ENCODE results near the gene CFAP46. TPM values are rescaled to one million over a fixed set of nuclear protein-coding genes. Genes with fewer than 3 reads are reported as not detected.
A peak's percentile ranks its signal among the peaks of the same experiment; 100 is the strongest.

CFAP46 gene
- total and polyA plus RNA-seq, 9 of the 15 experiments (the other 6 are each of a cell fraction or from before 2014, with no cell fraction given): not detected

DNA sequence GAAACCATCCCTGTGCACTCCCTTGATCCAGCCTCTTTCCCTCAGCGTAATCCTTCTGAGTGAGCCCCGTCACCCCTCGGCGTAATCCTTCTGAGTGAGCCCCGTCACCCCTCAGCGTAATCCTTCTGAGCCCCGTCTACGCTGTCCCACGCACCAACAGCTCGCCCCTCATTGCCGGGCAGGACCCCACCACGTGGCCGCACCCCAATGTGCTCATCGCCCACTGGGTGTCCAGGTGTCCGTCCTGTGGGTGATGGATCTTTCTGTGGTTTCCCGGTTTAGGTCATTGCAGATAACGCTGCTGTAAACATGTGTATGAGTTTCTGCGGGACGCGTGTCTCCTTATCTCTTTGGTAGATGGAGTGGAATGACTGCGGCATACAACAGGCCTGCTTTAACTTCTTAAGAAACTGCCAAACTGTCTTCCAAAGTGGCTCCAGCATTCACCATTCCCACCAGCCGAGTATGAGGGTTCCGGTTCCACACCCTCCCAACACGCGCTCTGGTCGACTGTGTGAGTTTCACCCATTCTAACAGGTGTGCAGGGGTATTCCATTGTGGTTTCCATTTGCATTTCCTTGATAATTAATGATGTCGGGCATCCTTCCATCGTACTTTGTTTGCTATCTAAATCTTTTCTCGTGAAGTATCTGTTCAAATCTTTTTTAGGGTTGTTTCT is 114.4 kb downstream of the CFAP46 start:
- H3K27ac ChIP-seq (ENCODE audit: extremely low read depth, low read depth, low read length): no peak overlapping the region
- in situ Hi-C loops (cut with MboI) (no loop called here), intact Hi-C loops (cut with micrococcal nuclease) (no loop called here)
- no peaks in the 10 kb centered on the region for H3K4me1 ChIP-seq (replicated peaks in 1 of 2; ENCODE audit: control insufficient read depth in 2 of 2, insufficient read depth in 2 of 2, low read length in 2 of 2)
- peaks cover 0 to 15% of the 10 kb centered on the region in 2 experiments; a peak in 3 of 5 replicates for H3K27me3 ChIP-seq (ENCODE audit: control insufficient read depth in 2 of 2, insufficient read depth in 2 of 2, low read length in 2 of 2)
- ChIA-PET CTCF (ENCODE audit: low intra/inter-chr PET ratio) (no interaction called here), POLR2A (no interaction called here)
- H2AFZ ChIP-seq (ENCODE audit: low read depth, low read length): no peak overlapping the region
- no peak overlapping the region for H3K9ac ChIP-seq (ENCODE audit: insufficient read depth in 1 of 2, low read depth in 2 of 2, low read length in 2 of 2)
- H3K36me3 ChIP-seq (ENCODE audit: control insufficient read depth, insufficient read depth, low read length): no peaks in the 10 kb centered on the region
- FAIRE-seq (no peak), DNase-seq (ENCODE audit: extremely low read depth in 1 of 4, low spot score in 3 of 4) (no peak), ATAC-seq (no peak)
- H3K4me3 ChIP-seq: no peak overlapping the region
- H3K9me1 ChIP-seq (ENCODE audit: control insufficient read depth, insufficient read depth, low read length): no peaks in the 10 kb centered on the region
- H3K4me2 ChIP-seq (ENCODE audit: insufficient read depth, low read length): no peak overlapping the region
- no peaks in the 10 kb centered on the region for H4K20me1 ChIP-seq (replicated peaks; ENCODE audit: control insufficient read depth, insufficient read depth, low read length)
- H3K9me3 ChIP-seq (replicated peaks; ENCODE audit: control insufficient read depth, insufficient read depth, low read depth, low read length): no peaks in the 10 kb centered on the region
- WGBS (ENCODE audit: insufficient coverage, low coverage, missing lambda C conversion rate): 2% methylated on average over 24 of the region's 29 CpGs
- TF ChIP-seq, protein P1, sequence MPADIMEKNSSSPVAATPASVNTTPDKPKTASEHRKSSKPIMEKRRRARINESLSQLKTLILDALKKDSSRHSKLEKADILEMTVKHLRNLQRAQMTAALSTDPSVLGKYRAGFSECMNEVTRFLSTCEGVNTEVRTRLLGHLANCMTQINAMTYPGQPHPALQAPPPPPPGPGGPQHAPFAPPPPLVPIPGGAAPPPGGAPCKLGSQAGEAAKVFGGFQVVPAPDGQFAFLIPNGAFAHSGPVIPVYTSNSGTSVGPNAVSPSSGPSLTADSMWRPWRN (IDR thresholded peaks at IDR 0.05; ENCODE audit: low read depth): peak; percentile 63; the same call in 1 of the 2 replicates
- TF ChIP-seq ZBTB1 (CRISPR knock-in tag; IDR thresholded peaks at IDR 0.05; ENCODE audit: borderline replicate concordance, low read depth): no peak
- H3K79me2 ChIP-seq (ENCODE audit: control insufficient read depth, insufficient read depth, low read length): no peaks in the 10 kb centered on the region
- BruUV-seq (replicated peaks): no TSS peak

DNA sequence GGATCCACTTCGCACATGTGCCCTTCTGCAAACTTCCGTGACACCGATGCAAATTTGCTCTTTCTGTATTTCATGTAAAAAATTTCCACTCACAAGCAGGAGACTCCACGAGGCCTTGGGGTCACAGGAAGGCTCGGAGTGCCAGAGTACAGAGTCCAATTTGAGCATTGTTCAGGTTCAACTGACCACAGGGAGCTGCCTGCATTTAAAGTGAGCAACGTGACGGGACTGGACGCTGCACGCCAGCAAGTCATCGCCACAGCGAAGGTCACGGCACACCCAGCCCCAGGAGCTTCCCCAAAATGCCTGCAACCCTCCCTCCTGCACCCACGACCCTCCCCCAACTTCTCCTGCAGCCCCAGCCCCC is 115.0 kb downstream of the CFAP46 start:
- BruUV-seq (replicated peaks): no TSS peak
- Histone ChIP-seq H3K27me3 (ENCODE audit: control insufficient read depth in 2 of 2, insufficient read depth in 2 of 2, low read length in 2 of 2) (peaks cover 0 to 12% of the 10 kb centered on the region in 2 experiments; a peak in 3 of 5 replicates), H3K9me3 (replicated peaks; ENCODE audit: control insufficient read depth, insufficient read depth, low read depth, low read length) (no peaks in the 10 kb centered on the region), H3K4me1 (replicated peaks in 1 of 2; ENCODE audit: control insufficient read depth in 2 of 2, insufficient read depth in 2 of 2, low read length in 2 of 2) (no peaks in the 10 kb centered on the region), H3K79me2 (ENCODE audit: control insufficient read depth, insufficient read depth, low read length) (no peaks in the 10 kb centered on the region), H3K27ac (ENCODE audit: extremely low read depth, low read depth, low read length) (no peak overlapping the region), H3K4me3 (no peak overlapping the region), H3K36me3 (ENCODE audit: control insufficient read depth, insufficient read depth, low read length) (no peaks in the 10 kb centered on the region), H3K4me2 (ENCODE audit: insufficient read depth, low read length) (no peak overlapping the region), H4K20me1 (replicated peaks; ENCODE audit: control insufficient read depth, insufficient read depth, low read length) (no peaks in the 10 kb centered on the region), H3K9me1 (ENCODE audit: control insufficient read depth, insufficient read depth, low read length) (no peaks in the 10 kb centered on the region), H2AFZ (ENCODE audit: low read depth, low read length) (no peak overlapping the region), H3K9ac (ENCODE audit: insufficient read depth in 1 of 2, low read depth in 2 of 2, low read length in 2 of 2) (no peak overlapping the region)
- POLR2A ChIA-PET: no interaction called here
- intact Hi-C loops (cut with micrococcal nuclease): no loop called here
- ATAC-seq: no peak
- WGBS (ENCODE audit: insufficient coverage, low coverage, missing lambda C conversion rate): 3% methylated on average over 10 of the region's 13 CpGs
- CTCF ChIA-PET (ENCODE audit: low intra/inter-chr PET ratio): no interaction called here
- no peak for FAIRE-seq
- no peak for DNase-seq (ENCODE audit: extremely low read depth in 1 of 4, low spot score in 3 of 4)
- in situ Hi-C loops (cut with MboI): no loop called here
- TF ChIP-seq, protein P2, sequence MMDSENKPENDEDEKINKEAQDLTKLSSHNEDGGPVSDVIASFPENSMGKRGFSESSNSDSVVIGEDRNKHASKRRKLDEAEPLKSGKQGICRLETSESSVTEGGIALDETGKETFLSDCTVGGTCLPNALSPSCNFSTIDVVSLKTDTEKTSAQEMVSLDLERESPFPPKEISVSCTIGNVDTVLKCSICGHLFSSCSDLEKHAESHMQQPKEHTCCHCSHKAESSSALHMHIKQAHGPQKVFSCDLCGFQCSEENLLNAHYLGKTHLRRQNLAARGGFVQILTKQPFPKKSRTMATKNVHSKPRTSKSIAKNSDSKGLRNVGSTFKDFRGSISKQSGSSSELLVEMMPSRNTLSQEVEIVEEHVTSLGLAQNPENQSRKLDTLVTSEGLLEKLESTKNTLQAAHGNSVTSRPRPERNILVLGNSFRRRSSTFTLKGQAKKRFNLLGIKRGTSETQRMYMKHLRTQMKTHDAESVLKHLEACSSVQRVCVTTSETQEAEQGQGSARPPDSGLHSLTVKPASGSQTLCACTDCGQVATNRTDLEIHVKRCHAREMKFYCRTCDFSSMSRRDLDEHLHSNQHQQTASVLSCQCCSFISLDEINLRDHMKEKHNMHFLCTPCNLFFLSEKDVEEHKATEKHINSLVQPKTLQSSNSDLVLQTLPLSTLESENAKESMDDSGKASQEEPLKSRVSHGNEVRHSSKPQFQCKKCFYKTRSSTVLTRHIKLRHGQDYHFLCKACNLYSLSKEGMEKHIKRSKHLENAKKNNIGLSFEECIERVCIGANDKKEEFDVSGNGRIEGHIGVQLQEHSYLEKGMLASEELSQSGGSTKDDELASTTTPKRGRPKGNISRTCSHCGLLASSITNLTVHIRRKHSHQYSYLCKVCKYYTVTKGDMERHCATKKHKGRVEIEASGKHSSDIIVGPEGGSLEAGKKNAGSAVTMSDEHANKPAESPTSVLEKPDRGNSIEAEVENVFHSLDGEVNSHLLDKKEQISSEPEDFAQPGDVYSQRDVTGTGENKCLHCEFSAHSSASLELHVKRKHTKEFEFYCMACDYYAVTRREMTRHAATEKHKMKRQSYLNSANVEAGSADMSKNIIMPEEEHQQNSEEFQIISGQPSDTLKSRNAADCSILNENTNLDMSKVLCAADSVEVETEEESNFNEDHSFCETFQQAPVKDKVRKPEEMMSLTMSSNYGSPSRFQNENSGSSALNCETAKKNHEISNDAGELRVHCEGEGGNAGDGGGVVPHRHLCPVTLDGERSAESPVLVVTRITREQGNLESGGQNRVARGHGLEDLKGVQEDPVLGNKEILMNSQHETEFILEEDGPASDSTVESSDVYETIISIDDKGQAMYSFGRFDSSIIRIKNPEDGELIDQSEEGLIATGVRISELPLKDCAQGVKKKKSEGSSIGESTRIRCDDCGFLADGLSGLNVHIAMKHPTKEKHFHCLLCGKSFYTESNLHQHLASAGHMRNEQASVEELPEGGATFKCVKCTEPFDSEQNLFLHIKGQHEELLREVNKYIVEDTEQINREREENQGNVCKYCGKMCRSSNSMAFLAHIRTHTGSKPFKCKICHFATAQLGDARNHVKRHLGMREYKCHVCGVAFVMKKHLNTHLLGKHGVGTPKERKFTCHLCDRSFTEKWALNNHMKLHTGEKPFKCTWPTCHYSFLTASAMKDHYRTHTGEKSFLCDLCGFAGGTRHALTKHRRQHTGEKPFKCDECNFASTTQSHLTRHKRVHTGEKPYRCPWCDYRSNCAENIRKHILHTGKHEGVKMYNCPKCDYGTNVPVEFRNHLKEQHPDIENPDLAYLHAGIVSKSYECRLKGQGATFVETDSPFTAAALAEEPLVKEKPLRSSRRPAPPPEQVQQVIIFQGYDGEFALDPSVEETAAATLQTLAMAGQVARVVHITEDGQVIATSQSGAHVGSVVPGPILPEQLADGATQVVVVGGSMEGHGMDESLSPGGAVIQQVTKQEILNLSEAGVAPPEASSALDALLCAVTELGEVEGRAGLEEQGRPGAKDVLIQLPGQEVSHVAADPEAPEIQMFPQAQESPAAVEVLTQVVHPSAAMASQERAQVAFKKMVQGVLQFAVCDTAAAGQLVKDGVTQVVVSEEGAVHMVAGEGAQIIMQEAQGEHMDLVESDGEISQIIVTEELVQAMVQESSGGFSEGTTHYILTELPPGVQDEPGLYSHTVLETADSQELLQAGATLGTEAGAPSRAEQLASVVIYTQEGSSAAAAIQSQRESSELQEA (IDR thresholded peaks at IDR 0.05; ENCODE audit: low read depth): no peak
- TF ChIP-seq, protein P3, sequence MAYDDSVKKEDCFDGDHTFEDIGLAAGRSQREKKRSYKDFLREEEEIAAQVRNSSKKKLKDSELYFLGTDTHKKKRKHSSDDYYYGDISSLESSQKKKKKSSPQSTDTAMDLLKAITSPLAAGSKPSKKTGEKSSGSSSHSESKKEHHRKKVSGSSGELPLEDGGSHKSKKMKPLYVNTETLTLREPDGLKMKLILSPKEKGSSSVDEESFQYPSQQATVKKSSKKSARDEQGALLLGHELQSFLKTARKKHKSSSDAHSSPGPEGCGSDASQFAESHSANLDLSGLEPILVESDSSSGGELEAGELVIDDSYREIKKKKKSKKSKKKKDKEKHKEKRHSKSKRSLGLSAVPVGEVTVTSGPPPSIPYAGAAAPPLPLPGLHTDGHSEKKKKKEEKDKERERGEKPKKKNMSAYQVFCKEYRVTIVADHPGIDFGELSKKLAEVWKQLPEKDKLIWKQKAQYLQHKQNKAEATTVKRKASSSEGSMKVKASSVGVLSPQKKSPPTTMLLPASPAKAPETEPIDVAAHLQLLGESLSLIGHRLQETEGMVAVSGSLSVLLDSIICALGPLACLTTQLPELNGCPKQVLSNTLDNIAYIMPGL (CRISPR knock-in tag; IDR thresholded peaks at IDR 0.05): no peak
